H1 (cell line): Measurements from ENCODE around the gene INHA. TPM values are rescaled to one million over a fixed set of nuclear protein-coding genes. Genes with fewer than 3 reads are reported as not detected.

ENCODE experiments used
- CHD1 ChIP-seq: IDR thresholded peaks from 2 replicates; pipeline ENCODE4 v1.6.1; 2012; ENCODE audit warnings: low read depth, low read length, improper control_type of control experiment
- CHD2 ChIP-seq: IDR thresholded peaks from 2 replicates; pipeline ENCODE4 v1.6.1; 2012; ENCODE audit warnings: low read length, improper control_type of control experiment
- CHD7 ChIP-seq: fragments of 300-600 bp; sonication (generic); IDR thresholded peaks from 2 replicates; pipeline ENCODE4 v1.7.1; 2012; ENCODE audit warnings: low read length, moderate library complexity, mild to moderate bottlenecking, inconsistent platforms; ENCODE audit not compliant: insufficient replicate concordance
- CREB1 ChIP-seq: IDR thresholded peaks from 2 replicates; pipeline ENCODE4 v1.6.1; 2012; ENCODE audit warnings: inconsistent platforms
- FOSL1 ChIP-seq: IDR thresholded peaks from 2 replicates; pipeline ENCODE4 v1.6.1; 2011; ENCODE audit warnings: mild to moderate bottlenecking, low read depth, low read length, moderate library complexity; ENCODE audit not compliant: insufficient read depth
- HDAC2 ChIP-seq, 2 experiments: fragments of 300-600 bp in 1 of 2; sonication (generic) in 1 of 2; IDR thresholded peaks; 2 replicates each; pipeline ENCODE4 v1.6.1; 2011 to 2012; ENCODE audit warnings: low read depth in 2 of 2, low read length in 2 of 2, mild to moderate bottlenecking in 2 of 2, moderate library complexity in 2 of 2, borderline replicate concordance in 1 of 2, inconsistent platforms in 1 of 2
- MAX ChIP-seq: IDR thresholded peaks from 2 replicates; pipeline ENCODE4 v1.6.1; 2012; ENCODE audit warnings: inconsistent platforms
- POLR2AphosphoS5 ChIP-seq: IDR thresholded peaks from 2 replicates; pipeline ENCODE4 v1.6.1; 2011; ENCODE audit warnings: low read depth, low read length
- SIX5 ChIP-seq: IDR thresholded peaks from 2 replicates; pipeline ENCODE4 v1.6.1; 2011; ENCODE audit warnings: mild to moderate bottlenecking, low read depth, low read length
- polyA plus RNA-seq, 7 experiments: library from polyadenylated mRNA; depleted of rRNA in 3 of 7; stranded (reverse) in 5 of 7; unstranded in 2 of 7; fragments of >200 nt in 5 of 7; fragments of 200-250 nt in 2 of 7; gene quantifications; 1 replicate in 5 of 7; 2 replicates in 1 of 7; 4 replicates in 1 of 7; pipeline versions ENCODE4 v1.2.1 to v1.2.3, GENCODE V29; 2011 to 2013; ENCODE audit warnings: missing spikeins in 2 of 7, mixed read lengths in 2 of 7
- total RNA-seq: library from RNA; stranded (reverse); fragmentation: NEBNext Ultra II Directional; extraction: Animal tissue kit (Norgen Biotek cat#: 25700); gene quantifications from 2 replicates; pipeline ENCODE4 v1.2.1, GENCODE V29; 2021

INHA gene
- total and polyA plus RNA-seq, 2 of the 8 experiments (the other 6 are each of a cell fraction or from before 2014, with no cell fraction given) = 0.65 to 2.7 TPM

GRCh38 chr2:219565130-219566080 is 6.7 kb upstream of the INHA start (continued):
- TF ChIP-seq HDAC2 (IDR thresholded peaks at IDR 0.05; ENCODE audit: borderline replicate concordance in 1 of 2, low read depth in 2 of 2, low read length in 2 of 2) (peak in 1 of 2 experiments; percentile 72; a peak in 1 of 4 replicates), CREB1 (no peak), CHD1 (no peak), FOSL1 (no peak), CHD7 (peak; percentile 81), SIX5 (no peak), CHD2 (no peak), POLR2AphosphoS5 (peak; percentile 64), MAX (peak; percentile 38)
